H1 (cell line): ENCODE data around the gene LSM14B. TPM values are rescaled to one million over a fixed set of nuclear protein-coding genes. Genes with fewer than 3 reads are reported as not detected.

Experiments
- CTCF ChIA-PET: fragments of 300-600 bp; sonication (Branson Sonifier 250); formaldehyde crosslinking; loops from one replicate; lab custom pipeline; 2021; ENCODE audit not compliant: partially characterized antibody; lab: Charles Lee
- POLR2A ChIA-PET: fragments of 300-600 bp; sonication (Branson Sonifier 250); formaldehyde crosslinking; loops from one replicate; lab custom pipeline; 2021; ENCODE audit warnings: inconsistent platforms; ENCODE audit not compliant: partially characterized antibody; lab: Charles Lee
- DNase-seq, 2 experiments: peaks; one replicate each; pipeline versions ENCODE4 v3.0.0 to v3.0.0-alpha.2; 2010 to 2022; ENCODE audit warnings: low spot score in 2 of 2, low read depth in 1 of 2, mixed read lengths in 1 of 2
- FAIRE-seq: peaks from 2 replicates; lab custom pipeline; 2011; peaks lifted over from hg19 to GRCh38; lab: Jason Lieb, UNC
- H2AFZ ChIP-seq: 2 replicates; pipeline ENCODE4 v1.8.1; 2012; ENCODE audit warnings: low read length, inconsistent platforms
- H2AK5ac ChIP-seq: 2 replicates; pipeline ENCODE4 v1.6.1; 2013; ENCODE audit warnings: low read depth, low read length
- H2BK120ac ChIP-seq: replicated peaks from 2 replicates; pipeline ENCODE3; 2013; ENCODE audit warnings: low read depth, low read length, inconsistent platforms
- H2BK12ac ChIP-seq: 2 replicates; pipeline ENCODE4 v1.6.1; 2013; ENCODE audit warnings: low read depth, low read length
- H2BK15ac ChIP-seq: 2 replicates; pipeline ENCODE4 v1.6.1; 2013; ENCODE audit warnings: low read length
- H2BK20ac ChIP-seq: 2 replicates; pipeline ENCODE4 v1.6.1; 2013; ENCODE audit warnings: low read length
- H2BK5ac ChIP-seq: 2 replicates; pipeline ENCODE4 v1.6.1; 2013; ENCODE audit warnings: low read depth, low read length
- H3K14ac ChIP-seq: 2 replicates; pipeline ENCODE4 v1.6.1; 2013; ENCODE audit warnings: inconsistent platforms; ENCODE audit not compliant: insufficient read length
- H3K18ac ChIP-seq: 2 replicates; pipeline ENCODE4 v1.6.1; 2013; ENCODE audit warnings: low read length; ENCODE audit errors: extremely low read depth
- H3K23ac ChIP-seq: 2 replicates; pipeline ENCODE4 v1.6.1; 2013; ENCODE audit warnings: inconsistent platforms; ENCODE audit not compliant: insufficient read length
- H3K23me2 ChIP-seq: 2 replicates; pipeline ENCODE4 v1.6.1; 2013; ENCODE audit warnings: low read depth, low read length
- H3K27ac ChIP-seq: 2 replicates; pipeline ENCODE4 v1.6.1; 2011; ENCODE audit warnings: low read depth, low read length, inconsistent platforms
- H3K27me3 ChIP-seq, 4 experiments: replicated peaks in 1 of 4; 1 replicate in 1 of 4; 2 replicates in 3 of 4; pipeline versions ENCODE4 v1.6.1 to v1.8.1; 2011 to 2013; ENCODE audit warnings: low read length in 3 of 4, mild to moderate bottlenecking in 3 of 4, inconsistent platforms in 2 of 4, mixed read lengths in 2 of 4, moderate library complexity in 1 of 4; ENCODE audit not compliant: control insufficient read depth in 3 of 4, insufficient read depth in 3 of 4; ENCODE audit errors: extremely low read depth in 1 of 4
- H3K36me3 ChIP-seq, 4 experiments: 2 replicates each; pipeline versions ENCODE4 v1.6.1 to v1.8.1; 2011 to 2013; ENCODE audit warnings: mild to moderate bottlenecking in 4 of 4, low read length in 3 of 4, moderate library complexity in 2 of 4, control low read depth in 1 of 4, inconsistent platforms in 1 of 4; ENCODE audit not compliant: insufficient read depth in 4 of 4, control insufficient read depth in 2 of 4
- H3K4ac ChIP-seq: replicated peaks from 2 replicates; pipeline ENCODE3; 2013; ENCODE audit warnings: low read length, low read depth, mixed read lengths, inconsistent platforms; ENCODE audit not compliant: insufficient read length
- H3K4me1 ChIP-seq, 4 experiments: replicated peaks in 1 of 4; 1 replicate in 1 of 4; 2 replicates in 3 of 4; pipeline versions ENCODE4 v1.6.1 to v1.8.1; 2011 to 2013; ENCODE audit warnings: low read length in 3 of 4, inconsistent platforms in 2 of 4, mixed read lengths in 1 of 4; ENCODE audit not compliant: insufficient read depth in 4 of 4, control insufficient read depth in 3 of 4
- H3K4me2 ChIP-seq, 2 experiments: 2 replicates each; pipeline versions ENCODE4 v1.6.1 to v1.8.1; 2011 to 2013; ENCODE audit warnings: low read depth in 2 of 2, low read length in 2 of 2, control low read depth in 1 of 2, inconsistent platforms in 1 of 2, mild to moderate bottlenecking in 1 of 2; ENCODE audit not compliant: insufficient read depth in 1 of 2
- H3K4me3 ChIP-seq, 4 experiments: fragments of 200-600, 300-600 bp in 1 of 4; sonication (generic), shearing (Covaris generic), sonication (Bioruptor Twin) in 1 of 4; 2 replicates each; pipeline versions ENCODE4 v1.5.1 to v1.8.1; 2011 to 2016; ENCODE audit warnings: low read length in 4 of 4, low read depth in 3 of 4, control low read depth in 2 of 4, inconsistent platforms in 2 of 4, mild to moderate bottlenecking in 2 of 4, mixed read lengths in 1 of 4, moderate library complexity in 1 of 4; ENCODE audit not compliant: insufficient read depth in 2 of 4; ENCODE audit errors: extremely low read depth in 1 of 4
- H3K56ac ChIP-seq: replicated peaks from 2 replicates; pipeline ENCODE3; 2013; ENCODE audit warnings: low read depth, mild to moderate bottlenecking, mixed read lengths, low read length, inconsistent platforms; ENCODE audit not compliant: insufficient read length
- H3K79me1 ChIP-seq: 2 replicates; pipeline ENCODE4 v1.6.1; 2013; ENCODE audit warnings: low read depth, low read length, control low read depth
- H3K79me2 ChIP-seq, 2 experiments: 2 replicates each; pipeline versions ENCODE4 v1.6.1 to v1.8.1; 2012 to 2013; ENCODE audit warnings: low read length in 2 of 2, mild to moderate bottlenecking in 2 of 2, inconsistent platforms in 1 of 2; ENCODE audit not compliant: insufficient read depth in 2 of 2, control insufficient read depth in 1 of 2
- H3K9ac ChIP-seq, 4 experiments: replicated peaks in 1 of 4; 1 replicate in 1 of 4; 2 replicates in 3 of 4; pipeline versions ENCODE4 v1.6.1 to v1.8.1; 2011 to 2013; ENCODE audit warnings: low read depth in 3 of 4, low read length in 3 of 4, control low read depth in 2 of 4, mild to moderate bottlenecking in 2 of 4, moderate library complexity in 2 of 4, inconsistent platforms in 1 of 4; ENCODE audit errors: extremely low read depth in 1 of 4
- H3K9me3 ChIP-seq, 2 experiments: 2 replicates each; pipeline versions ENCODE4 v1.6.1 to v1.8.1; 2012 to 2013; ENCODE audit warnings: mild to moderate bottlenecking in 2 of 2, moderate library complexity in 2 of 2, control low read depth in 1 of 2, inconsistent platforms in 1 of 2, low read depth in 1 of 2, low read length in 1 of 2, mixed read lengths in 1 of 2; ENCODE audit not compliant: insufficient read depth in 2 of 2
- H4K20me1 ChIP-seq, 2 experiments: replicated peaks in 1 of 2; 2 replicates each; pipeline versions ENCODE3 to v1.8.1; 2011 to 2013; ENCODE audit warnings: inconsistent platforms in 2 of 2, low read length in 2 of 2, mild to moderate bottlenecking in 1 of 2; ENCODE audit not compliant: insufficient read depth in 2 of 2, control insufficient read depth in 1 of 2
- H4K5ac ChIP-seq: 2 replicates; pipeline ENCODE4 v1.6.1; 2013; ENCODE audit warnings: low read length, low read depth, mixed read lengths, inconsistent platforms; ENCODE audit not compliant: insufficient read length
- H4K8ac ChIP-seq: 2 replicates; pipeline ENCODE4 v1.8.0; 2013; ENCODE audit warnings: mild to moderate bottlenecking, moderate library complexity, low read length, inconsistent platforms; ENCODE audit not compliant: insufficient read depth; ENCODE audit errors: extremely low read depth
- H4K91ac ChIP-seq: replicated peaks from 2 replicates; pipeline ENCODE3; 2013; ENCODE audit warnings: low read length, mixed read lengths, inconsistent platforms; ENCODE audit not compliant: insufficient read length
- BRCA1 ChIP-seq: IDR thresholded peaks from 2 replicates; pipeline ENCODE4 v1.6.1; 2012; ENCODE audit warnings: low read depth, low read length, improper control_type of control experiment
- CBX5 ChIP-seq: fragments of 300-800, 300-1000 bp; sonication (generic); IDR thresholded peaks from 2 replicates; pipeline ENCODE4 v1.7.1; 2016; ENCODE audit warnings: antibody characterized with exemption, low read length, low read depth
- CEBPB ChIP-seq: IDR thresholded peaks from 2 replicates; pipeline ENCODE4 v1.6.1; 2012; ENCODE audit warnings: low read depth, low read length
- EGR1 ChIP-seq: IDR thresholded peaks from 2 replicates; pipeline ENCODE4 v1.6.1; 2011; ENCODE audit warnings: low read depth, low read length, borderline replicate concordance
- GABPA ChIP-seq: IDR thresholded peaks from 2 replicates; pipeline ENCODE4 v1.6.1; 2011; ENCODE audit warnings: mild to moderate bottlenecking, low read length, moderate library complexity, borderline replicate concordance; ENCODE audit not compliant: insufficient read depth
- KDM1A ChIP-seq: fragments of 200-600, 300-600 bp; sonication (generic); IDR thresholded peaks from 2 replicates; pipeline ENCODE4 v1.7.1; 2016; ENCODE audit warnings: mild to moderate bottlenecking, low read length, borderline replicate concordance
- SAP30 ChIP-seq: fragments of 300-600 bp; sonication (generic); IDR thresholded peaks from 2 replicates; pipeline ENCODE4 v1.7.1; 2012; ENCODE audit warnings: low read length, moderate library complexity, mild to moderate bottlenecking, inconsistent platforms; ENCODE audit not compliant: insufficient read depth, insufficient replicate concordance
- SIX5 ChIP-seq: IDR thresholded peaks from 2 replicates; pipeline ENCODE4 v1.6.1; 2011; ENCODE audit warnings: mild to moderate bottlenecking, low read depth, low read length
- SP4 ChIP-seq: IDR thresholded peaks from 2 replicates; pipeline ENCODE4 v1.6.1; 2012; ENCODE audit warnings: low read length, inconsistent platforms
- ZNF274 ChIP-seq: IDR thresholded peaks from 2 replicates; pipeline ENCODE4 v1.7.0; 2012; ENCODE audit warnings: low read length, borderline replicate concordance; ENCODE audit errors: extremely low read depth
- WGBS, 2 experiments: shearing (Covaris generic) in 1 of 2; methylation state at CpG; one replicate each; pipeline versions ENCODE4 v1.1.6 to v1.1.7; 2013 to 2015; ENCODE audit warnings: low lambda C conversion rate in 2 of 2, mixed read lengths in 2 of 2, inconsistent platforms in 1 of 2, low coverage in 1 of 2, missing lambda C conversion rate in 1 of 2; ENCODE audit not compliant: insufficient replicate concordance in 2 of 2, insufficient coverage in 1 of 2, insufficient read length in 1 of 2; ENCODE audit errors: extremely low coverage in 1 of 2, missing lambda C conversion rate in 1 of 2; 5-methylcytosine and 5-hydroxymethylcytosine counted together
- polyA plus RNA-seq, 7 experiments: library from polyadenylated mRNA; depleted of rRNA in 3 of 7; stranded (reverse) in 5 of 7; unstranded in 2 of 7; fragments of >200 nt in 5 of 7; fragments of 200-250 nt in 2 of 7; gene quantifications; 1 replicate in 5 of 7; 2 replicates in 1 of 7; 4 replicates in 1 of 7; pipeline versions ENCODE4 v1.2.1 to v1.2.3, GENCODE V29; 2011 to 2013; ENCODE audit warnings: missing spikeins in 2 of 7, mixed read lengths in 2 of 7
- total RNA-seq: library from RNA; stranded (reverse); fragmentation: NEBNext Ultra II Directional; extraction: Animal tissue kit (Norgen Biotek cat#: 25700); gene quantifications from 2 replicates; pipeline ENCODE4 v1.2.1, GENCODE V29; 2021
- TF ChIP-seq, protein P1 (sequence below): IDR thresholded peaks from 2 replicates; pipeline ENCODE4 v1.6.1; 2011; ENCODE audit warnings: low read length, improper control_type of control experiment

Gene LSM14B
- total and polyA plus RNA-seq, 2 of the 8 experiments (the other 6 are each of a cell fraction or from before 2014, with no cell fraction given), result 58.3 to 65.6 TPM

DNA sequence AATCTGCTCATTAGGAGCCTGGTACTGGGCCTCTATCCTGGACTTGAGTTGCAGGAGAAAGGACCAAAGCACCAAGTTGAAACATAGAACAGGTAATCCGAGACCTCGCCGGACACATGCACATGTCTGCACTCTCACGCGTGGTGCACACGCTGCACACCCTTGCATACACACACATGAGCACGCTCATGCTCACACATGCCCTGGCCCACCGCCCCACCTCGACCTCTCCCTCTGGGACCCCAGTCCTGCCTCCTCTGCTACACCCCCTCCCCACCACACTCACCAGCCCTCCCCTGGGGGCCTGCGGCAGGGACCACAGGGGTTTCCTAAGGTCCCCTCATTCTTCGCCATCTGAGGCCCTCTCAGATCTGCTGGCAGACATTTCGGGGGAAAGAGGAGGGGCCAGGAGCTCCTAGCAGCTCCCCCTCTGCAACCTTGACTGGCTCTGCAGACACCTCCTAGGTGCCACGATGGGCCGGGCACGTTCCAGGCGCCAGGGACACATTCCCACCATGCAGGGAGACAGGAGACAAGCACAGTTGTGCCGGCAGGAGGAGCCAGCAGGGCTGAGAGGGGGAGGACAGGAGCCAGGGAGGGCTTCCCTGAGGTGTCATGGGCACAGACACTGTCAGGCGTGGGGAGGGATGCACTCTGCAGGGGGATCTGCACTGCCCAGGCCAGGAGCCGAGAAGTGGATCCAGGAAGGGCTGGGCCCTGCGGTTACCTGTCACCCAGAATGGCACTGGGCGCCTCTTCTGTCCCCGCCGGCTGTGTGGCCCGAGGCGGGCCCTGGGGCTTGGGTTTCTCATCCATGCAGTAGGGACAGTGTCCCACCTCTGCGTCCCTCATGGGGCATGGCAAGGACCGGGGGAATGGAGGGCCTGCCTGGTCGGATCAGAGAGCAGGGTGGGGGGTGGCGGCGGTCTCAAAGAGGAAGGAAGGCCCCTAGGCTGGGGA is 25.6 kb upstream of the LSM14B start:
- DNase-seq (no peak), FAIRE-seq (no peak)
- no peak overlapping the region for H3K27ac ChIP-seq
- H3K9ac ChIP-seq, result no peak overlapping the region
- H3K23ac ChIP-seq, result no peak overlapping the region
- peaks cover 0 to 3% of the 10 kb centered on the region in 2 experiments; a peak in 1 of 4 replicates for H3K9me3 ChIP-seq
- H4K5ac ChIP-seq, result no peak overlapping the region
- H3K36me3 ChIP-seq, result no peaks in the 10 kb centered on the region
- H3K79me1 ChIP-seq, result no peaks in the 10 kb centered on the region
- POLR2A ChIA-PET, result interaction anchor here (2.2 kb wide), 1 partner anchor 30 kb away, joined by 7 read pairs; no protein-coding TSS in a partner anchor
- no peaks in the 10 kb centered on the region; a peak in 1 of 7 replicates for H3K4me1 ChIP-seq
- no peaks in the 10 kb centered on the region for H4K20me1 ChIP-seq
- no peak overlapping the region for H2BK20ac ChIP-seq
- no peak overlapping the region for H3K4me3 ChIP-seq
- H2BK12ac ChIP-seq, result no peak overlapping the region
- no peak overlapping the region for H2AFZ ChIP-seq
- H3K18ac ChIP-seq, result no peak overlapping the region
- no peak overlapping the region for H2BK15ac ChIP-seq
- H3K56ac ChIP-seq, result no peak overlapping the region
- H4K91ac ChIP-seq, result no peak overlapping the region
- H3K4me2 ChIP-seq, result no peak overlapping the region
- H3K27me3 ChIP-seq, result peaks cover 0 to 2% (median 0%) of the 10 kb centered on the region in 4 experiments; a peak in 2 of 7 replicates
- no peak overlapping the region for H4K8ac ChIP-seq
- CTCF ChIA-PET, result no interaction called here
- no peak overlapping the region for H2AK5ac ChIP-seq
- H3K4ac ChIP-seq, result no peak overlapping the region
- no peaks in the 10 kb centered on the region for H3K79me2 ChIP-seq
- H2BK5ac ChIP-seq, result no peak overlapping the region
- H3K14ac ChIP-seq, result no peak overlapping the region
- H3K23me2 ChIP-seq, result 0 out of 2 replicates have a peak, but pooled peaks cover 2% of the 10 kb centered on the region
- H2BK120ac ChIP-seq, result no peak overlapping the region
- WGBS, 2 experiments, result 92% methylated on average over 28 of the region's 30 CpGs; no CpG with 5 or more reads in 1 of the 2 experiments
- TF ChIP-seq GABPA, result no peak
- no peak for TF ChIP-seq BRCA1
- TF ChIP-seq, protein P1, sequence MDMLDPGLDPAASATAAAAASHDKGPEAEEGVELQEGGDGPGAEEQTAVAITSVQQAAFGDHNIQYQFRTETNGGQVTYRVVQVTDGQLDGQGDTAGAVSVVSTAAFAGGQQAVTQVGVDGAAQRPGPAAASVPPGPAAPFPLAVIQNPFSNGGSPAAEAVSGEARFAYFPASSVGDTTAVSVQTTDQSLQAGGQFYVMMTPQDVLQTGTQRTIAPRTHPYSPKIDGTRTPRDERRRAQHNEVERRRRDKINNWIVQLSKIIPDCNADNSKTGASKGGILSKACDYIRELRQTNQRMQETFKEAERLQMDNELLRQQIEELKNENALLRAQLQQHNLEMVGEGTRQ, result no peak
- no peak for TF ChIP-seq KDM1A
- TF ChIP-seq SIX5, result no peak
- no peak for TF ChIP-seq CEBPB
- no peak for TF ChIP-seq EGR1
- TF ChIP-seq SAP30, result no peak
- TF ChIP-seq CBX5, result no peak
- TF ChIP-seq ZNF274, result no peak
- no peak for TF ChIP-seq SP4
